Glutamatergic neuron (in vitro differentiated cells): ENCODE measurements around the gene SCN4A. TPM values are rescaled to one million over a fixed set of nuclear protein-coding genes. Genes with fewer than 3 reads are reported as not detected.
A peak's percentile ranks its signal among the peaks of the same experiment; 100 is the strongest.
"Not testable (repeated sequence)": the region's sequence is repeated elsewhere in the genome, so short reads cannot be mapped to it uniquely, and the experiment has no call there.

Experiments
- DNase-seq: peaks from one replicate; pipeline ENCODE4 v3.0.0; 2022
- H3K27ac Mint-ChIP-seq: one replicate; pipeline ENCODE4 v1.8.0; 2020; ENCODE audit warnings: mild to moderate bottlenecking, mixed read lengths, inconsistent platforms; ENCODE audit not compliant: unreplicated experiment
- H3K27me3 Mint-ChIP-seq: one replicate; pipeline ENCODE4 v1.8.0; 2020; ENCODE audit warnings: mild to moderate bottlenecking, moderate library complexity, mixed read lengths, inconsistent platforms; ENCODE audit not compliant: unreplicated experiment
- H3K36me3 Mint-ChIP-seq: one replicate; pipeline ENCODE4 v1.8.0; 2020; ENCODE audit warnings: mild to moderate bottlenecking, mixed read lengths, inconsistent platforms; ENCODE audit not compliant: unreplicated experiment
- H3K4me1 Mint-ChIP-seq: one replicate; pipeline ENCODE4 v1.8.0; 2020; ENCODE audit warnings: mild to moderate bottlenecking, low read depth, mixed read lengths, inconsistent platforms; ENCODE audit not compliant: unreplicated experiment
- H3K4me3 Mint-ChIP-seq: one replicate; pipeline ENCODE4 v1.8.0; 2020; ENCODE audit warnings: mild to moderate bottlenecking, mixed read lengths, inconsistent platforms; ENCODE audit not compliant: unreplicated experiment
- H3K9me3 Mint-ChIP-seq: one replicate; pipeline ENCODE4 v1.8.0; 2020; ENCODE audit warnings: mild to moderate bottlenecking, moderate library complexity, mixed read lengths, inconsistent platforms; ENCODE audit not compliant: unreplicated experiment
- CTCF ChIP-seq: fragments of 200-600 bp; sonication (generic); IDR thresholded peaks from one replicate; pipeline ENCODE4 v1.5.0; 2021; ENCODE audit not compliant: partially characterized antibody, unreplicated experiment
- total RNA-seq: library from RNA; stranded (reverse); fragmentation: NEBNext Ultra II Directional; extraction: Animal tissue kit (Norgen Biotek cat#: 25700); gene quantifications from one replicate; pipeline ENCODE4 v1.2.1, GENCODE V29; 2021; ENCODE audit not compliant: unreplicated experiment

Gene SCN4A
- total RNA-seq, 1 donor from 2014 or later = 7.9 TPM

DNA sequence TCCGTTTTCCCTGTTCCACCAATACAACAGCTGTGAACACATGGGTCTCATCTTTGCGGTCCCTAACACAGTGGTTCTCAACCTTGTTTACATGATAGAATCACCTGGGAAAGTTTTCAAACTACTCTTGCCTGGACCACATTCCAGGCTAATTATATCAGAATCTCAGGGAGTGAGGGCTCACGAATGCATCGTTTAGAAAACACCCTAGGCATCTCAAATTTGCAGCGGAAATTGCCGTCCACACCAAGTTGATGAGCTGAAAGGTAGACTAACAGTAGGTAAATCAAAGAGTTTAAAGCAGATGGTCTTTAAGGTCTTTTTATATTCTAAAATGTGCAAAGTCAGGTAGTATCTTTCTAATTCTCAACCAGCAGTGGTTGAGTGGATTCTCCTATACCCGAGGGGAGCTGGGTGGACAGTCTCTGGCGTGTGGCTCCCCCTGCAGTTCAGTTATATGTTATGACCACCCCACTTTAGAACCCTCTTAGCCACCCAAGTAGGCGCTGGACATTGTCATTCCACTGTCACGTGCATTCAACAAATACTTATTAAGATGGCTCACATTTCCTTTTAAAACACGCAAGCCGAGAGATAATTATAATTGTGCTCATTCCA, 65.4 kb downstream of the SCN4A start:
- H3K36me3 Mint-ChIP-seq, H3K9me3 Mint-ChIP-seq, H3K27me3 Mint-ChIP-seq, H3K4me3 Mint-ChIP-seq: not testable (repeated sequence)
- peak; percentile 63 for TF ChIP-seq CTCF
- H3K27ac Mint-ChIP-seq = peak overlapping the region; percentile 72
- DNase-seq = peak; percentile 51
- H3K4me1 Mint-ChIP-seq = peaks cover 29% of the 10 kb centered on the region

GRCh38 chr17:63904796-63905195, 67.9 kb downstream of the SCN4A start:
- H3K4me1 Mint-ChIP-seq = peaks cover 44% of the 10 kb centered on the region

GRCh38 chr17:63903787-63904201, 68.9 kb downstream of the SCN4A start:
- not testable (repeated sequence) for DNase-seq, H3K36me3 Mint-ChIP-seq, H3K4me3 Mint-ChIP-seq, H3K27me3 Mint-ChIP-seq, H3K9me3 Mint-ChIP-seq
- peaks cover 41% of the 10 kb centered on the region for H3K4me1 Mint-ChIP-seq
- peak overlapping the region; percentile 84 for H3K27ac Mint-ChIP-seq
- peak; percentile 40 for TF ChIP-seq CTCF

More at GRCh38 chr17:63904796-63905195, 67.9 kb downstream of the SCN4A start:
- not testable (repeated sequence) for H3K36me3 Mint-ChIP-seq, H3K9me3 Mint-ChIP-seq, H3K27ac Mint-ChIP-seq, DNase-seq, H3K27me3 Mint-ChIP-seq, H3K4me3 Mint-ChIP-seq

DNA sequence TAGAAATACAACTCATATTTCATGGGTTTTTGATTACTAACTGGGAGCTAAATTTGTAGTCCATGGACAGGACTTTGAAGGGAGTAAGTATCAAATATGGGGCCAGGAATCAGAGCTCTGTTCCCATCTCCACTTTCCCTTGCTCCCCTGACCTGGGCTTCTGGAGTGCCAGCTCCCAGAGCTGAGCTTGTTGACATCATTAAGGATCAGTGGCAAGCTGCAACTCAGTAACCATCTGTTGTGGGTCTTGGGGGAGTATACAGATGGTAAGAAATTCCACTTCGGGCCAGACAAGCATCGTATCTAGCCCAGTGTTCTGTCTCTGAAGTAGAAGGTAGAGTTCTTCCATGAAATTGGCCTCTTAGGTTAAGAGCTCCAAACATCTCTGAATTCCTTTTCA, 70.7 kb downstream of the SCN4A start:
- not testable (repeated sequence) for H3K27me3 Mint-ChIP-seq, H3K9me3 Mint-ChIP-seq, H3K36me3 Mint-ChIP-seq, DNase-seq
- Mint-ChIP-seq H3K27ac (peak overlapping the region; percentile 88), H3K4me3 (peak overlapping the region; percentile 27), H3K4me1 (peaks cover 35% of the 10 kb centered on the region)

DNA sequence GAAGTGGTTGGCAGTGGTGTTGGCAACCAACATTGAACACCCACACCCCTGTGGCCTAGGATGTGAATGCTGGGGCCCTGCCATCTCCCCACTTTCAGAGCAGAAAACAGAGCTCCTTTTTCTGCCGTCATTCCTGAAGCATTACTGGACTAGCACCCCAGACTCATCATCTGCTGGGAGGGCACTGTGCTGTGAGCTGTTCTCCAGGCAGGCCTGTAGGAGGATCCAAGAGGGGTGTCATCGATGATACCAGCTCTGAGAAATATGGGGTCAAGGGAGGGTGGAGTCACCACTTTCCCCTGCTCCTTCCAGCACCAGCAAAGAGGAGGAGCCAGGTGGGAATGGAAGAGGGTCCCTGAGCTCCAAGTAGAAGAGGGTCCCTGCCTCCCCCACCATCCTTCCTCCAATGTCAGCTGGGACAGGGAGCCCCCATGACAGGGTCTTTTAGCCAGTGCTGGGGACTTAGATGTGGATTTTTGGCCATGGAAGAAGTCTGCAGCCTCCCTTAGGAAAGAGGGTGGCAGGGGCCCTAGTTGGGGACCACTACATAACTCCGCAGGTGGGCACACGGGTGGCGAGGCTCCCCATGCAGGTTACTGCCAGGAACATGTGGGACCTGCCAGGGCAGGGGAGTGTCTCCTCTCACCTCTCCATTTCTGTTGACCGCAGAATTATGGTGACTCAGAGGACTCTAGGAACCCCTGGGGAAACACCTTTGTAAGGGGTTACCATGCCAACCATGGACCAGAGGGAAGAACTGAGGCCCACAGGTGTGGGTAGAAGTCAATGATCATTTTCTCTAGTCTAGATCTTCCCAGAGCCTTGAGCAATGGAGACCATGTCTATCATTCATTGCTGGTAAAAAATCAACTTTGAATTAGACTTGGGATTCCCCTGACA, 73.6 kb downstream of the SCN4A start:
- H3K4me3 Mint-ChIP-seq, H3K27me3 Mint-ChIP-seq, DNase-seq, H3K9me3 Mint-ChIP-seq, H3K36me3 Mint-ChIP-seq, H3K27ac Mint-ChIP-seq: not testable (repeated sequence)
- peaks cover 29% of the 10 kb centered on the region for H3K4me1 Mint-ChIP-seq

- not testable (repeated sequence) for H3K9me3 Mint-ChIP-seq, H3K4me3 Mint-ChIP-seq, H3K27ac Mint-ChIP-seq
Measured at GRCh38 chr17:63896524-63897354, 76.0 kb downstream of the SCN4A start, which contains the start of gene CSH1. TSS of gene CSH1 (minus strand) at chr17:63896574. CDS start at chr17:63896511, 63 bp downstream.

GRCh38 chr17:63894821-63895220, 77.9 kb downstream of the SCN4A start:
- H3K4me1 Mint-ChIP-seq, H3K27ac Mint-ChIP-seq, H3K4me3 Mint-ChIP-seq, DNase-seq, H3K9me3 Mint-ChIP-seq, H3K36me3 Mint-ChIP-seq, H3K27me3 Mint-ChIP-seq: not testable (repeated sequence)

More at GRCh38 chr17:63896524-63897354, 76.0 kb downstream of the SCN4A start, which contains the start of gene CSH1:
- H3K36me3 Mint-ChIP-seq, H3K27me3 Mint-ChIP-seq, DNase-seq: not testable (repeated sequence)
- peaks cover 19% of the 10 kb centered on the region for H3K4me1 Mint-ChIP-seq

DNA sequence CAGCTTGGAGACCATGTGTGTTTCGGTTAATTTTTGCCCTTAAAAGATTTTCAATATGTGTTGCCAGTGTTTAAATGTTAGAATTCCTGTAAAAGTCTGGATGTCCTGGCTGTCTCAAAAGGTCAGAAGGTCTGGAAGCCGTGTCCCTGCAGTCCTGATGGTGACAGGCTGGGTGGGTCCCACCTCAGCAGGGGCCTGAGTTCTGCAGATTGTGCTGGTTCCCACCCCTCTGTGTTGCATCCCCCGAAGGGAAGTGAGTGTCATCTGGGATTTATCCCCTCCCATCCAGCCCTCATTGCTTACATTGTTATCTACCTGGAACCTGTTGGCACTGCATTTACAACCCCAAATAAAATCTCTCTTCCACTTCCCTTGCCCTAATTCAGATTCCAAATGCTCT, 78.7 kb downstream of the SCN4A start:
- H3K4me1 Mint-ChIP-seq = peaks cover 10% of the 10 kb centered on the region
- not testable (repeated sequence) for H3K9me3 Mint-ChIP-seq, H3K36me3 Mint-ChIP-seq, H3K27me3 Mint-ChIP-seq, DNase-seq, H3K4me3 Mint-ChIP-seq, H3K27ac Mint-ChIP-seq

DNA sequence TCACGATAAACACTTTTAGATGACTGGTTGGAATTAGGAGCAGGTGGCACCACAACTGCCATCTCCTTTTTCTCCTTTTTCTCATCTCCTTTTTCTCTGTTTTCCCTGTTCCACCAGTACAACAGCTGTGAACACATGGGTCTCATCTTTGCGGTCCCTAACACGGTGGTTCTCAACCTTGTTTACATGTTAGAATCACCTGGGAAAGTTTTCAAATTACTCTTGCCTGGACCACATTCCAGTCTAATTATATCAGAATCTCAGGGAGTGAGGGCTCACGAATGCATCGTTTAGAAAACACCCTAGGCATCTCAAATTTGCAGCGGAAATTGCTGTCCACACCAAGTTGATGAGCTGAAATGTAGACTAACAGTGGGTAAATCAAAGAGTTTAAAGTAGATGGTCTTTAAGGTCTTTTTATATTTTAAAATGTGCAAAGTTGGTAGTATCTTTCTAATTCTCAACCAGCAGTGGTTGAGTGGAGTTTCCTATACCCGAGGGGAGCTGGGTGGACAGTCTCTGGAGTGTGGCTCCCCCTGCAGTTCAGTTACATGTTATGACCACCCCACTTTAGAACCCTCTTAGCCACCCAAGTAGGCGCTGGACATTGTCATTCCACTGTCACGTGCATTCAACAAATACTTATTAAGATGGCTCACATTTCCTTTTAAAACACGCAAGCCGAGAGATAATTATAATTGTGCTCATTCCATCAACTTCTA, 80.2 kb downstream of the SCN4A start:
- not testable (repeated sequence) for H3K27ac Mint-ChIP-seq, H3K4me3 Mint-ChIP-seq, H3K27me3 Mint-ChIP-seq, H3K9me3 Mint-ChIP-seq, DNase-seq, H3K36me3 Mint-ChIP-seq
- H3K4me1 Mint-ChIP-seq = peaks cover 18% of the 10 kb centered on the region
